ENCODE data around the gene ZNF260.

- TF ChIP-seq ZNF143 (CRISPR knock-in tag; IDR thresholded peaks at IDR 0.05) (no peak), CTCF (CRISPR knock-in tag; IDR thresholded peaks at IDR 0.05) (no peak), EZH2 (conservative IDR thresholded peaks at IDR 0.05; ENCODE audit: low read depth, low read length) (no peak), ZNF468 (CRISPR knock-in tag; IDR thresholded peaks at IDR 0.05) (no peak), HNRNPH1 (optimal IDR thresholded peaks at IDR 0.05; ENCODE audit: low read depth, low read length) (no peak), IKZF1 (IDR thresholded peaks at IDR 0.05) (no peak), NR1H2 (CRISPR knock-in tag; IDR thresholded peaks at IDR 0.05; ENCODE audit: borderline replicate concordance, low read depth) (no peak), HMG20A (CRISPR knock-in tag; IDR thresholded peaks at IDR 0.05; ENCODE audit: borderline replicate concordance) (no peak), ZZZ3 (CRISPR knock-in tag; IDR thresholded peaks at IDR 0.05; ENCODE audit: borderline replicate concordance) (no peak)
Measured at GRCh38 chr19:36528921-36529518, 949 bp upstream of the ZNF260 start.

Data from HepG2 (cell line).